HG02852 (cell line): ENCODE data around the gene NTNG2.
"Not testable (repeated sequence)": the region's sequence is repeated elsewhere in the genome, so short reads cannot be mapped to it uniquely, and the experiment has no call there.

Experiments
- ATAC-seq: cut with Tn5 transposase; IDR thresholded peaks from one replicate; pipeline ENCODE4 v1.9.1; 2021; ENCODE audit warnings: mild to moderate bottlenecking, moderate library complexity; ENCODE audit not compliant: unreplicated experiment

NTNG2 gene, protein sequence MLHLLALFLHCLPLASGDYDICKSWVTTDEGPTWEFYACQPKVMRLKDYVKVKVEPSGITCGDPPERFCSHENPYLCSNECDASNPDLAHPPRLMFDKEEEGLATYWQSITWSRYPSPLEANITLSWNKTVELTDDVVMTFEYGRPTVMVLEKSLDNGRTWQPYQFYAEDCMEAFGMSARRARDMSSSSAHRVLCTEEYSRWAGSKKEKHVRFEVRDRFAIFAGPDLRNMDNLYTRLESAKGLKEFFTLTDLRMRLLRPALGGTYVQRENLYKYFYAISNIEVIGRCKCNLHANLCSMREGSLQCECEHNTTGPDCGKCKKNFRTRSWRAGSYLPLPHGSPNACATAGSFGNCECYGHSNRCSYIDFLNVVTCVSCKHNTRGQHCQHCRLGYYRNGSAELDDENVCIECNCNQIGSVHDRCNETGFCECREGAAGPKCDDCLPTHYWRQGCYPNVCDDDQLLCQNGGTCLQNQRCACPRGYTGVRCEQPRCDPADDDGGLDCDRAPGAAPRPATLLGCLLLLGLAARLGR

DNA sequence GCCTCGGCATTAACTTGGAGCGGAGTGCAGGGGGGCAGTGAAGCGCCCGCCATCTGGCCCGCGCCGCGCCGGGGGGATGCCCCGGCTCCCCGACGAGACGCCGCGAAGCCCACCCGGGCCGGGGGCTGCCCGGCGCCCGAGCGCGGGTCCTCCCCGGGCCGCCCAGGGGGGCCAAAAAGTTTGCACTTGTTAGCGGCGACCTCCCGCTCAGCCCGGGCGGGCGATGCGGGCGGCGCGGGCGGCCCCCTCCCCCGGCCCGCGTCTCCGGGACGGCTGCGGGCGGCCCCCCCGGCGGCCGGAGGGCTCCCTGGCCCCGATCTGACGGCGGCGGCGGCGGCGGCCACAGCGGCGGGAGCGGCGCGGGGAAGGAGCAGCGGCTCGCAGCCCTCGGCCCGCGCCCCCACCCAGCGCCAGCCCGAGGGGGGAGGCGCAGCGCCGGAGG, at the start of gene NTNG2:
Gene NTNG2 (plus strand): TSS at position 316 of the 442 bp plus-strand sequence. CDS start 4,774 bp downstream, outside the sequence.
- no peak for ATAC-seq

DNA sequence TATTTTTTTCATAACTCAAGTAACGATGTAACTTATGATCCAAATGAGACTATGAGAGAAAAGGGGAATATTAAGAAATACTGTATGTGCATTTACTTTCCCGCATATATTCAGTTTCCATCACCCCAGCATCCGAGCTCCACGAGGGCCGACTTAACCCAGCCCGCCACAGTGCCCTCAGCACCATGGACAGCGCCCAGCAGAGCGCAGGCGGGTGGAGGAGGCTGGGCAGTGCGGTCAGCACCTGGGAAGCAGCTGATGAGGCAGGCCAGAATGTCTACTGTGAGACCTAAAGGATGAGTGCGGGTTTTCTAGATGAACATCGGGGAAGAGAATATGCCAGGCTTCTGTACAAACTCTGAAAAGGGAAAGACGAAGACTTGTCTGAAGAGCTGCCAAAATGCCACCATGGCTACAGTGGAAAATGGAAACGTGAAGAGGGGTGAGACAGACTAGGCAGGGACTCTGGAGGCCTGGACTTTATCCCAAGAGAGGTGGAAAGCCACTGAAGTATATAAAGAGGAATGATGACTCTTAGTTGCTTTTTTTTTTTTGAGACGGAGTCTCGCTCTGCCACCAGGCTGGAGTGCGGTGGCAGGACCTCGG, 47.7 kb upstream of the NTNG2 start:
- ATAC-seq: no peak

DNA sequence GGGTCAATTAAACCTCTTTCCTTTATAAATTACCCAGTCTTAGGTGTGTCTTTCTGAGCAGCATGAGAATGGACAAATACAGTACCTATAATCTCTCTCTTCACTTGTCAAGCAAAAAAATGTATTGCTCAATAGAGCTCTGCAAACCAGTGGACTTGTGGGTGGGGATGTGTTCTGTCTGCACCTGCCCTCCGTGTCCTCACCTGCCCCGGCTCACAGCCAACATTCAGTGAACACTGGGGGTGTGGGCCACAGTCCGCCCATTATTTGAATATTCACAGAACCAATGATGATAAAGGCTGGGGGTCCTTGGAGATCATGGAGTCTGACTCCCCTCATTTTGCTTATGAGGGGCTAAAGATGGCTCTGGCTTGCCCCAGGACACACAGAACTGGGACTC, 45.3 kb upstream of the NTNG2 start:
- ATAC-seq: no peak

DNA sequence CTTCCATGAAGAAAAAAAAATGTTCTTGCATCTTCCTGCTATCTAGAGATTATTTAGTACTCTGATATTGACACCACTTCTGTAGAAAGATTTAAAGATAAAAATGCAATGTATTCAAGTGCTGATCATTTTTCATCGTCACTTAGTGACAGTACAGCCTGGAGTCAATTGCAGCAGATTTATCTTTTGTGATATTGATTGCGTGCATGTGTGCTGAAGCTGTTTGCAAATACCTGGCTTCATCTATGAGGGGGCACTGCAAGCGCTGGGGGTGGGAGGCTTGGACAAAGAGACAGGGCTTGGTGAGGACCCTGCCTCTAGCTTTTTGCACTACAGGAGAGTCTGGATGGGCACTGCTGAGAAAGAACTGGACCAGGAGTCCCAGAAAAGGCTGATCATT, 44.2 kb upstream of the NTNG2 start:
- no peak for ATAC-seq

DNA sequence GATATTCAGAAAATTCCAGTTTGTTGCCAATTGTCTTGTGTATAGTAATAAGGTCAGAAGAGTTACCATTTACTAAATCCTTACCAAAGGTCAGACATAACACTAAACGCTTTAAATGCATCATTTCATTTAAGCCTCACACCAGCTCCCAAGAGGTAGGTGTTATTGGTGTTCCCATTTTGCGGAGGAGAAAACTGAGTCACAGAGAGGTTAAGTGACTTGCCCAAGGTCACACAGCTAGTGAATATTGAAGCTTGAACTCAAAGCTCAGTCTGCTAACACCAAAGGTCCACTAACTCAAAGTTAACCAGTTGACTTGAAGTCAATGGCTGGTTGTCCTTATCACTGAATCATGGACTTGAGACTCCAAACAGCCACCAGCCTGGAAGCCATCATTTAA, 40.8 kb upstream of the NTNG2 start:
- no peak for ATAC-seq

DNA sequence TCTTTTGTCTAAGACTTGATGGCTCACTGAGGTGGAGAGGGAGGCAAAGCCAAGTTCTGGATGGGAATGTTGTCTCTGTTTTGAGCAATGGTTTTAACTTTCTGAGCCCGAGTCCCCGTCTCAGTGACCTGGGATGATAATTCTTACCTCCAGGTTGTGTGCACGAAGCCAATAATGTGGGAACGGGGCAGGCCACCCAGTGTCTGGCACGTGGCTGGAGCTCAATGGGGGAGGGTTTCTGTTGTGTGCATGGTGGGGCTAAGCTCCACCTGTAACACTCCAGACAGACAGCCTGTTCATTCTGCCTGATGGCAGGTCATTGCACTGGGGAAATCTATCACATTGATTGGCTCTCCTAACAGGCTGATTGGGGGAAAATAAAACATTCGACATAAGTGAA, 37.1 kb upstream of the NTNG2 start:
- ATAC-seq: no peak

DNA sequence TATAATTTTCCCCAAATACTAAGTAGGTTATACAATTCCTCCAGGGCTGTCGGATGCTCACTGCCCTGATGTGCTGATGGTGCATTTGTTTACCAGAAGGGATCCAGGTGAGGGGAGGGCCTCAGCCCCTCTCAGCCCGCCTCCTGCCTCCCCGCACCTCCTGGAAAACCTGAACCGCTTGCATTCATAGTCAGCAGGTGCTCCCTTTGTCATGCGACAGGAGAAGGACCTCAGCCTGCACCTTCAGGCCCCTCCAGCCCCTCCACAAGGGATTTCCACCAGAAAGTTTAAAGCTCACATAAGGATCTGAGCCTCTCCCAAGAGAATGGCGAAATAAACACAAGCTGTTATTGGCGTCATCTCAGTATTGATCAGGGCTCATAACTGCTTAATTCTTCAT, 36.5 kb upstream of the NTNG2 start:
- ATAC-seq: no peak

DNA sequence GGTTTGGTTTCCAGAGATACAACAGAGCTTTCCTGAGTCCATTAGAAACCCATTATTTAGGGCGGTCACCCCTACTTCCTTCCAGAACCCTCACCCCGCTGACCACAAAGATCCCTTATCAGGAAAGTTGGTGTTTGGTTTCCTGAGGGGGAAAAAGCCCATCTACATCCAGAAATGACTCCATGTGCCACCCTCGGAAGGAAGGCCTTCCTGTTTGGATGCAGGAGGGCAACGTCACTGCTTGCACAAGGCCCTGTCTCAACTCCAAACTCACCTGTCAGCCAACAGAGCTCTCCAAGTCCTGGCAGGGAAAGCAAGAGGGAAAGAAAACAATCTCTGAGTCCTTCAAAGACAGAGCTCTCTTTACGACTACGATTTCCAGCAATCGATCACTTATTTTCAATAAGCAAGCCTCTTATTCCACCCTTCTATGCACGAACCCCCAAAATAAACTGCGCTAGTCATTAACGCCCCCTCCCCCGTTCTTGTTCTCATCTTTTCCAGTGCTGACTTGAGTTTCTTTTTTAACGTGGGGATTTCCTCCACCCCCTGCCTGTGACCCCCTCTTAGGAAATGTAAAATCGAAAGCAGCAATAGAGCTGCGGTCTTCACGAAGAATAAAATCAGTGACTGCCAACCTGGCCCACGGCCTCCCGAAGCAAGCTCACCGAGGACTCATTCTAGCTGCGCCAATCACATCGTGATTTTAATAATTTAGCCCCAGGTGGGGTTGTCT, 35.7 kb upstream of the NTNG2 start:
- ATAC-seq: no peak

DNA sequence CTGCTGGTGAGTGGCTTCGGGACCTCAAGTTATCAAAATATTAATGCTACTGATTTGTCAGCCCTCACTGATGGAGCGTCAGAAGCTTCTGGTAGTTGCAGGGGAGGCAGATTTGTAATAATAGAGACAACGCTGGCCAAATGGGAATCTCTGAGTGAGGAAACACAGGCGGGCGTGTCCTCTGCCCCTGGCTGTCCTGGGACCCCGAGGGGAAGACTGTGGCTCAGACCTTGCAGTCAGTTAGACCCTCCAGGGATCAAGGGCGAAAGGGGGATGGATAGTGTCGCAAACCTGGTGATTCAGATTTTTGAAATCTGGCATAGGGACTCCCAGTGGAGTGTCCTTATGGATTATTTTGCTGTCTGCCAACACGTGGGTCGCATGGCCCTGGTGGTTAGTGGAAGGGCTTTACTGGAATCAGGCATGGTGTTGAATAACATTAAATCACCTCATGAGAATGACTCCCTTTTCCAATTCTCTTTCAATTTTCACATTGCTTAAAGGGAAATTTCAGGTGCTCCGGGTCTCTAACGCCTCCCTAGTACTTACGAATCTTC, 35.1 kb upstream of the NTNG2 start:
- ATAC-seq: no peak

DNA sequence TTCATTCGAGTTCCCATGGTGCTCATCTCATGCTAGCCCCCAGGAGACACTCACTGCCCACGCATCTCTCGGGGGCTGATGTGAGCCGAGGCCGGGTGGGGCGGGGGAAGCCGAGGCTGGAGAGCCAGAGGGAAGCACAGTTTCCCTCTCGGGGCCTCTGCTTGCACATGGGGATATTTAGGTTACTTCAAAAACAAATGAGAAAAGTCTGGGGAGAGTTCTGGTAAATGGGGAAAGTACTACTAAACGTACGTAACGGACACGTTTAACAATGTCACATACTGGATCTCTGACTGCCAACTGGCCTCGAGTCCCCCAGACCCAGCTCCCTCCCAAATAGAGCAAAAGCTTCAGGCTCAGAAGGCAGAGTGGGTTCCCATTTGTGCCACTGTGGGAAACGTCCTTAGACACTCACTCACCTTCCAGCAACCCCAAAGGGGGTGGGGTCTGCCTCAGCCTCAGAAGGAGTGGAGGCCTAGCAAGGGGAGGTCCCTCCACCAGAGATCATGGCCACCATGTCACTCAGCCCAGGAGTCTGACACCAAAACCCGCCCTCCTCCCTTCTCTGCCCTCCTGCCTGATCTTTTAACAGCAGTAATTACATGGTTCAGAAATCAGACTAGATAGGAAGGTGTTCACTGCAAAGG, 33.8 kb upstream of the NTNG2 start:
- ATAC-seq: no peak

DNA sequence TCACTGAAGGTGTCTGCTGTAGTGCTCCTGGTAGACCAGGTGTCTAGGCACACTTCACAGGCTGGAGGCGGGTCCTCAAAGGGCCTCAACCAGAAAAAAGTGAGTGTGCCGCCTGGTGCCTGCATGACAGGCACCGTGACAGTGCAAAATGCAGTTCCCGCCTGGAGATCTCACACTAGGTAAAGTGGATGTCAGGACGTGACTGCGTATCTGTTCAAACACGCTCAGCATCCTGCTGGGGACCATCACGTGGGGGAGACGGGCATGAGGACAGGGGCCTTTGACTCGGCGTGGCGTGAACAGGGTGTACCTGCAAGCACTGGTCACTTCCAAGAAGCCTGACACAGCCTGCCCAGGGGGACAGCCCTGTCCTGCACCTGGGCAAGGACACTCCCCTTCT, 32.3 kb upstream of the NTNG2 start:
- ATAC-seq: no peak

DNA sequence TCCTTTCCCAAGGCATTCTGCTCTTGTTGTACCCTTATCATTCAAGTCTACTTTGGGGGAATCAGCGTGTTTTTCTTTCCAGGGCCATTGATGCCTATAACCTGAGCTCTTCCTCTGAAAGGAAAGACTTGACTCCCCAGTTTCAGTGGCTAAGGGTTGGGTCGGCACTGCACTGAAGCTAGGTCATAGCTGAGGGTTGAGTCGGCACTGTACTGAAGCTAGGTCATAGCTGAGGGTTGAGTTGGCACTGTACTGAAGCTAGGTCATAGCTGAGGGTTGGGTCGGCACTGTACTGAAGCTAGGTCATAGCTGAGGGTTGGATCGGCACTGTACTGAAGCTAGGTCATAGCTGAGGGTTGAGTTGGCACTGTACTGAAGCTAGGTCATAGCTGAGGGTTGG, 27.8 kb upstream of the NTNG2 start:
- ATAC-seq: not testable (repeated sequence)

DNA sequence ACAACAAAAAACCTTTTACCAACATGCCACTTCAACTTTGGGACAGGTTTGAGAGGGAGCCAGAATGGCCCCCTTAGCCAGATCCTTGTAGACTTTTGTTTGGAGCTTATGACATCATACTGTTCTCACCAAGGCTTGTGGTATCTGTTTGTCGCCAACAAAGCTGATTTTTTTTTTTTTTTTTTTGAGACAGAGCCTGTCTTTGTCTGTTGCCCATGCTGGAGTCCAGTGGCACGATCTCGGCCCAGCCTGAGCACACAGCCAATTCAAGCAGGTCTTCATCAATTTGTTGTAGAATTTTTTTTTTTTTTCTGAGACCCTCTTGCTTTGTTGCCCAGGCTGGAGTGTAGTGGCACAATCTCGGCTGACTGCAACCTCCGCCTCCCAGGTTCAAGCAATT, 26.4 kb upstream of the NTNG2 start:
- no peak for ATAC-seq

DNA sequence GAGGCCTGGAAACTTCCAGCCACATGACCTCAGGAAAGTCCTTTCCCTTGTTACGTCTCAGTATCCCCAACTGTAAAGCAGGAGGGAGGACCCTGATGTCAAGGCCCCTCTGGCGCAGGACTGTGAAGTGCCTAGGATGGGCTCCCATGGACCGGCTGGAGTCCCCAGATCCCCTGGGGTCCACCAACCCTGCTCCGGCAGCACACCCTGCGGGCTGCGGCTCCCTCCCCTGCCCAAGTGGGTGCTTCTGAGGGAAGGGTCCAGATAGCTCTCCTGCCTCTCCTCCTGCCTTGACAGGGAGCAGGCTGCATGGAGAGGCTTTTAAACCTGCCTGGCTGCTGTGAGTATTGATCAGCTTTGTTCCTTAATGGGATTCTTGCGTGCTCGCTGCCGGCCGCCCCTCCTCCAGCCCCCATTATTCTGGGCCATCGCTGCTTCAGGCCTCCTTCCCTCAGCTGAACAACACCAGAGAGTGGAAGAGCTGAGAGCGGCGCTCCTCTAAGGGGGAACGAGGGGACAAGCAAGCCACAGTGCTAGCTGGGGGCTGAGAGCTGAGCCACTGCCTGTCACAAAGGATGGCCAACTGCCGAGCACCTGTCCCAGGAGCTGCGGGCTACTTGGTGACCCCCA, 25.6 kb upstream of the NTNG2 start:
- no peak for ATAC-seq

DNA sequence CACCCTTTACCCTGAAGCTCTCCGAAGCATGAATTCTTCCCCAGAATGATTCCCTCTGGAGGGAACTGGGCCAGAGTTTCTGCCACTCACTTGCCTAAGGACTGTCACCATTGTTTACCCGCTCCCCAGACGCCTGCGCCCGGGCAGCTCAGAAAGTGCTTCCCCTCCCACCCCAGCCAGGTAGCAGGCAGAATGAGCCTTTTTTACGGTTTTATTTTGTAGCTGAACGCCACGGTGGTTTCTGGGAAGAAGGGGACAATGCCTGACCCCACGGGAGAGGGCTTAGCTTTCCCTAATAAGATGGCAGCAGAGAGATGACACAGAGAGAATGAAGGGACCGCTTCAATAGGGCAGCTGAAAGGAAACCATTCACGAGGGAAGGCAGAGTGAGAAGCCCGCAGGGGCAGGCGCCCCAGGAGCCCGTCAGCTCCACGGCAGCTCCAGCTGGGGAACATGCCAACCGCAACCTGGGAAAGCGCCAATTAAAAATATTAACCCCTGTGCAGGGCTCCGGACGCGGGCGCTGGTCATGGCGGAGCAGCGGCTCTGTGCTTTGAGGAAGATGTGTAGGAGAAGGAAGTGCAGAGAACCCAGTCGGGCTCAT, 20.4 kb upstream of the NTNG2 start:
- ATAC-seq: no peak

DNA sequence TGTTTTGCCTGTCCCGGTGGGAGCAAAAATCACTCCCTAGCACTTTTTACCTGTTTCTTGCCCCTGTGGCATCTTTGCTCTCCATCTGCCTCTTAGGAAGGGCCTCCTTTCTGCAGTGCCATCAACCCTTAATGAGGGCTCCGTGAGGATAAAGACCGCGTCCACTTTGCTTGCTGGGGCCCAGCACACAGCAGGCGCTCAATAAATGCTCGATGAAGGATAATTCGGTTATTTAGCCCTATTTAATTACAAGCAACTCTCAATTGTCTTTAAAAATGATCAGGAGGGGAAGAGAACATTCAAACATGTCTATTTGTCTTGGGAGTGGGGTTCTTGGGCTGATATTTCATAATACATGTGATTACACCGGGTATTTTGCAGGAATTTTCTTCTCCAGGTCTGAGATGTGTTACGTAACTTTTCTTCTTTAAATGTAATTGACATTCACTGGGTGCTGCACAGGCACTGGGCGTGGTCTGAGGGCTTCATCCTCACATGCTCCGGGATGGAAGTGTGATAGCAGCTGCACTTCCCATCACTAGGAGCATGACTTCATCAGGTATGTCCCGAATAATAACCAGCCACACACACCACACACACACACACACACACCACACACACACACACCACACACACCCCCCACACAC, 19.8 kb upstream of the NTNG2 start:
- no peak for ATAC-seq

DNA sequence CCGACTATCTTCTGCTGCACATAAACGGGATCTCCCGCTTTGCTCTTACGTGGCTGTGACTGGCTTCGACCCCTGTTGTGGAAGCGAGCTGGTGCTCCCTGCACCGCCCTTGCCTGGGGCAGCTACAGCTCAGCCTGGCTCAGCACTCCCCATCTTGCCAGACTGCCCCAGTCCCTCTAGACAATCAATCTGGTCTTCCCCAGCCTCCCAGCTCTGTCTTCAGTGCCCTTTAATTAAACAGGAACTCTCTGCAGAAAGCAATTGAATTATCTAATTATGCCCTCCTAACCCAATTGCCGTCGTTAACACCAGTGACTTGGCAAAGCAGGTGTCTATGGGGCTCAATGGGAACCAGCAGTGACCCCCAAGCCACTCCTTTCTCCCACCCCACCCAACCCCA, 18.9 kb upstream of the NTNG2 start:
- ATAC-seq: no peak

DNA sequence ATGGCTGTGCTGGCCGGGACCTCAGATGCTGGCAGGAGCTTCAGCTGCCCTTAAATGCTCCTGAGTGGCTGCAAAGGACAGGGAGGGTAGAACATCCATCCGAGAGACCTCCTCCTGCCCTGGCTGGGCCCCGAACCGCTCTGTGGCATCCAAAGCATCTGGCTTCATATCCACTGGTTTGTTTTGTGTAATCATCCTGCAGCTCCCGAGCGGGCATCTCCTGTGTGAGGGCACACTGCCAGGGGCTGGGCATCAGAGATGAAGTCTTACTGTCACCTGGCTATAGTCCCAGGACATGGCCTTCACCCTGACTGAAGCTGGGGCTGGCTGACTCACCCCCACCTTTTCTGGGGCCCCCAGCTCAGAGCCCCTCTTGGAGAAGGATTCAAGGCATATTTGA, 18.5 kb upstream of the NTNG2 start:
- ATAC-seq: no peak

DNA sequence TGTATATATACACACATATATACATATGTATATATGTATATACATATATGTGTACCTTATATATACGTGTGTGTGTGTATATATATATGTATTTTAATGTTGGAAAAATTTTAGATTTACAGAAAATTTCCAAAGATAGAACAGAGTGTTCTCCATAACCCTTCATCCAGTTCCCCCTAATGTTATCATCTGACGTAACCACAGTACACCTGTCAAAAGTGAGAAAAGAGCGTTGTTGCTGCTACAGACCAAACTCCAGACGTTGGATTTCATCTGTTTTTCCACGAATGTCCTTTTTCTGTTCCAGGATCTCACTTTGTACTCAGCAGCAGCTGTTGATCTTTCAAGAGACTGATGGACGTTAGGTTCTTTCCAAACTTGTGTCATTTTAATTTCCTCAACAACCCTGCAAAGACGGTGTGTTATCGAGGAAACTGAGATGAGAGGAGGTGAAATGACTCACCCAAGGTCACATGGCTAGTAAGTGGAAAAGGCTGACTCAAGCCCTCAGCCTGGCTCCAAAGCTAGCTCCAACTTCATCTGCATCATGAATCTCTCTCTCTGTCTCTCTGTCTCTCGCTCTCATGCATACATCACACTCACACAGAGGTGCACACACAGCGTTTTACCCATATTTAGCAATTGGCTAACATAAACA, 17.0 kb upstream of the NTNG2 start:
- no peak for ATAC-seq
